ENCODE results near the gene LCMT1. TPM values are rescaled to one million over a fixed set of nuclear protein-coding genes. Genes with fewer than 3 reads are reported as not detected.

The LCMT1 gene
- total and polyA plus RNA-seq, 9 of the 15 experiments (the other 6 are each of a cell fraction or from before 2014, with no cell fraction given): 20.0 to 42.8 (median 32.3) TPM

GRCh38 chr16:25111403-25112166, at the start of gene LCMT1 (continued):
- TF ChIP-seq CHD4 (IDR thresholded peaks at IDR 0.05; ENCODE audit: insufficient read depth, insufficient replicate concordance, low read depth, low read length, poor library complexity, severe bottlenecking) (no peak), SOX6 (IDR thresholded peaks at IDR 0.05) (no peak), ZEB2 (IDR thresholded peaks at IDR 0.05) (peak; percentile 52), ZNF695 (CRISPR knock-in tag; IDR thresholded peaks at IDR 0.05) (no peak), ZNF717 (CRISPR knock-in tag; IDR thresholded peaks at IDR 0.05) (no peak), TCF7L2 (IDR thresholded peaks at IDR 0.05; ENCODE audit: low read depth, low read length) (no peak), SMARCC2 (IDR thresholded peaks at IDR 0.05; ENCODE audit: low read depth) (no peak), CBX8 (IDR thresholded peaks at IDR 0.05; ENCODE audit: borderline replicate concordance, extremely low read depth, low read depth, low read length, poor library complexity, severe bottlenecking) (no peak), NFRKB (IDR thresholded peaks at IDR 0.05; ENCODE audit: low read depth) (no peak), ZNF175 (CRISPR knock-in tag; IDR thresholded peaks at IDR 0.05; ENCODE audit: low read depth) (no peak), HDAC1 (IDR thresholded peaks at IDR 0.05) (peak in 1 of 2 experiments; percentile 90; a peak in 2 of 4 replicates), CHCHD3 (CRISPR knock-in tag; IDR thresholded peaks at IDR 0.05) (no peak), RBFOX2 (IDR thresholded peaks at IDR 0.05; ENCODE audit: low read depth, low read length) (peak; percentile 68), ETV5 (CRISPR knock-in tag; IDR thresholded peaks at IDR 0.05; ENCODE audit: low read depth) (no peak), HNRNPLL (IDR thresholded peaks at IDR 0.05; ENCODE audit: low read depth, low read length, poor library complexity, severe bottlenecking) (peak; percentile 41), ZNF12 (CRISPR knock-in tag; IDR thresholded peaks at IDR 0.05) (no peak), ZNF445 (CRISPR knock-in tag; IDR thresholded peaks at IDR 0.05; ENCODE audit: low read depth) (no peak), CREBBP (IDR thresholded peaks at IDR 0.05; ENCODE audit: low read depth, low read length) (no peak), MEF2A (IDR thresholded peaks at IDR 0.05; ENCODE audit: control insufficient read depth, low read depth, low read length) (peak; percentile 38; the same call in 1 of the 2 replicates), ZNF3 (CRISPR knock-in tag; IDR thresholded peaks at IDR 0.05) (no peak), TARDBP (IDR thresholded peaks at IDR 0.05) (no peak), SRSF3 (IDR thresholded peaks at IDR 0.05; ENCODE audit: insufficient read depth, low read length) (no peak), ZNF766 (CRISPR knock-in tag; conservative IDR thresholded peaks at IDR 0.05) (no peak), ZNF57 (CRISPR knock-in tag; IDR thresholded peaks at IDR 0.05) (no peak), ZNF561 (CRISPR knock-in tag; conservative IDR thresholded peaks at IDR 0.05) (no peak)
- TF ChIP-seq, protein P1, sequence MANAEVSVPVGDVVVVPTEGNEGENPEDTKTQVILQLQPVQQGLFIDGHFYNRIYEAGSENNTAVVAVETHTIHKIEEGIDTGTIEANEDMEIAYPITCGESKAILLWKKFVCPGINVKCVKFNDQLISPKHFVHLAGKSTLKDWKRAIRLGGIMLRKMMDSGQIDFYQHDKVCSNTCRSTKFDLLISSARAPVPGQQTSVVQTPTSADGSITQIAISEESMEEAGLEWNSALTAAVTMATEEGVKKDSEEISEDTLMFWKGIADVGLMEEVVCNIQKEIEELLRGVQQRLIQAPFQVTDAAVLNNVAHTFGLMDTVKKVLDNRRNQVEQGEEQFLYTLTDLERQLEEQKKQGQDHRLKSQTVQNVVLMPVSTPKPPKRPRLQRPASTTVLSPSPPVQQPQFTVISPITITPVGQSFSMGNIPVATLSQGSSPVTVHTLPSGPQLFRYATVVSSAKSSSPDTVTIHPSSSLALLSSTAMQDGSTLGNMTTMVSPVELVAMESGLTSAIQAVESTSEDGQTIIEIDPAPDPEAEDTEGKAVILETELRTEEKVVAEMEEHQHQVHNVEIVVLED (CRISPR knock-in tag; IDR thresholded peaks at IDR 0.05): peak; percentile 28; the same call in 1 of the 2 replicates
- TF ChIP-seq, protein P2, sequence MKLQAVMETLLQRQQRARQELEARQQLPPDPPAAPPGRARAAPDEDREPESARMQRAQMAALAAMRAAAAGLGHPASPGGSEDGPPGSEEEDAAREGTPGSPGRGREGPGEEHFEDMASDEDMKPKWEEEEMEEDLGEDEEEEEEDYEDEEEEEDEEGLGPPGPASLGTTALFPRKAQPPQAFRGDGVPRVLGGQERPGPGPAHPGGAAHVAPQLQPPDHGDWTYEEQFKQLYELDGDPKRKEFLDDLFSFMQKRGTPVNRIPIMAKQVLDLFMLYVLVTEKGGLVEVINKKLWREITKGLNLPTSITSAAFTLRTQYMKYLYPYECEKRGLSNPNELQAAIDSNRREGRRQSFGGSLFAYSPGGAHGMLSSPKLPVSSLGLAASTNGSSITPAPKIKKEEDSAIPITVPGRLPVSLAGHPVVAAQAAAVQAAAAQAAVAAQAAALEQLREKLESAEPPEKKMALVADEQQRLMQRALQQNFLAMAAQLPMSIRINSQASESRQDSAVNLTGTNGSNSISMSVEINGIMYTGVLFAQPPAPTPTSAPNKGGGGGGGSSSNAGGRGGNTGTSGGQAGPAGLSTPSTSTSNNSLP (IDR thresholded peaks at IDR 0.05; ENCODE audit: borderline replicate concordance, low read depth, low read length): no peak

Data from K562 (cell line).